WTC11 (cell line): ENCODE data around the gene SPOCK1. TPM values are rescaled to one million over a fixed set of nuclear protein-coding genes. Genes with fewer than 3 reads are reported as not detected.

ENCODE experiments used
- ATAC-seq: fragments of 200-7000 bp; cut with Tn5 transposase; 2 replicates; pipeline ENCODE4 v1.10.0; 2021; ENCODE audit warnings: mild to moderate bottlenecking, moderate library complexity
- CTCF ChIA-PET: fragments of 300-600 bp; sonication (Branson Sonifier 250); formaldehyde crosslinking; loops from one replicate; lab custom pipeline; 2021; ENCODE audit warnings: antibody characterized with exemption; lab: Charles Lee
- POLR2A ChIA-PET: fragments of 350-600 bp; sonication (Branson Sonifier 250); formaldehyde crosslinking; loops from one replicate; lab custom pipeline; 2021; ENCODE audit warnings: antibody characterized with exemption; lab: Charles Lee
- DNase-seq: peaks from one replicate; pipeline ENCODE4 v3.0.0; 2021; ENCODE audit warnings: low spot score
- H3K27ac Mint-ChIP-seq: 2 replicates; pipeline ENCODE4 v1.8.0; 2021; ENCODE audit warnings: mixed read lengths
- H3K27me3 Mint-ChIP-seq: 2 replicates; pipeline ENCODE4 v1.8.0; 2021; ENCODE audit warnings: low read depth, mild to moderate bottlenecking, moderate library complexity, mixed read lengths
- H3K36me3 Mint-ChIP-seq: 2 replicates; pipeline ENCODE4 v1.8.0; 2021; ENCODE audit warnings: mixed read lengths
- H3K4me1 Mint-ChIP-seq: 2 replicates; pipeline ENCODE4 v1.8.0; 2022; ENCODE audit warnings: mixed read lengths
- H3K4me3 Mint-ChIP-seq: 2 replicates; pipeline ENCODE4 v1.8.0; 2021; ENCODE audit warnings: mild to moderate bottlenecking, moderate library complexity, mixed read lengths
- H3K9me3 Mint-ChIP-seq: 2 replicates; pipeline ENCODE4 v1.8.0; 2021; ENCODE audit warnings: mixed read lengths
- ETV6 ChIP-seq: sonication (generic); formaldehyde crosslinking; IDR thresholded peaks from 2 replicates; pipeline ENCODE4 v1.8.1; 2022; ENCODE audit warnings: mild to moderate bottlenecking, missing genetic modification reagents
- FOXJ3 ChIP-seq: sonication (generic); formaldehyde crosslinking; IDR thresholded peaks from 2 replicates; pipeline ENCODE4 v1.9.0; 2021; ENCODE audit warnings: missing genetic modification reagents, mild to moderate bottlenecking, borderline replicate concordance
- FOXK1 ChIP-seq: sonication (generic); formaldehyde crosslinking; IDR thresholded peaks from 2 replicates; pipeline ENCODE4 v1.8.0; 2022; ENCODE audit warnings: mild to moderate bottlenecking, moderate library complexity, missing genetic modification reagents
- GABPB1 ChIP-seq: sonication (generic); formaldehyde crosslinking; IDR thresholded peaks from 2 replicates; pipeline ENCODE4 v1.8.1; 2023; ENCODE audit warnings: mild to moderate bottlenecking, missing genetic modification reagents
- GRHL2 ChIP-seq: fragments of 250-450 bp; sonication (Bioruptor Pico); IDR thresholded peaks from 2 replicates; pipeline ENCODE4 v1.8.0; 2022; ENCODE audit warnings: mild to moderate bottlenecking, moderate library complexity; ENCODE audit not compliant: insufficient replicate concordance, severe bottlenecking
- GTF2I ChIP-seq: fragments of 250-450 bp; sonication (Bioruptor Pico); conservative IDR thresholded peaks from 2 replicates; pipeline ENCODE4 v1.4.0; 2021; ENCODE audit warnings: mild to moderate bottlenecking
- NR1H2 ChIP-seq: sonication (generic); formaldehyde crosslinking; IDR thresholded peaks from 2 replicates; pipeline ENCODE4 v1.9.0; 2021; ENCODE audit warnings: mild to moderate bottlenecking, moderate library complexity, missing genetic modification reagents
- OVOL2 ChIP-seq: fragments of 250-450 bp; sonication (Bioruptor Pico); IDR thresholded peaks from 2 replicates; pipeline ENCODE4 v1.9.0; 2021; ENCODE audit warnings: mild to moderate bottlenecking, borderline replicate concordance
- ZBTB21 ChIP-seq: sonication (generic); formaldehyde crosslinking; IDR thresholded peaks from 2 replicates; pipeline ENCODE4 v1.8.1; 2023; ENCODE audit warnings: mild to moderate bottlenecking, missing genetic modification reagents, borderline replicate concordance
- ZNF396 ChIP-seq: fragments of 250-450 bp; sonication (Bioruptor Pico); IDR thresholded peaks from 2 replicates; pipeline ENCODE4 v1.8.0; 2021; ENCODE audit warnings: mild to moderate bottlenecking, moderate library complexity, borderline replicate concordance
- ZNF416 ChIP-seq: fragments of 250-450 bp; sonication (Bioruptor Pico); IDR thresholded peaks from 2 replicates; pipeline ENCODE4 v1.9.0; 2021; ENCODE audit warnings: mild to moderate bottlenecking, inconsistent platforms
- total RNA-seq: library from RNA; stranded (reverse); gene quantifications from 3 replicates; pipeline ENCODE4 v1.2.3, GENCODE V29; 2021
- TF ChIP-seq, protein P1 (sequence below): sonication (generic); formaldehyde crosslinking; IDR thresholded peaks from 2 replicates; pipeline ENCODE4 v1.8.1; 2023; ENCODE audit warnings: mild to moderate bottlenecking, missing genetic modification reagents, moderate library complexity
- TF ChIP-seq, protein P2 (sequence below): sonication (generic); formaldehyde crosslinking; IDR thresholded peaks from 2 replicates; pipeline ENCODE4 v1.8.1; 2023; ENCODE audit warnings: mild to moderate bottlenecking, missing genetic modification reagents
- TF ChIP-seq, protein P3 (sequence below): fragments of 250-450 bp; sonication (Bioruptor Pico); IDR thresholded peaks from 2 replicates; pipeline ENCODE4 v1.9.0; 2021; ENCODE audit warnings: moderate library complexity, mild to moderate bottlenecking, inconsistent platforms, borderline replicate concordance
- TF ChIP-seq, protein P4 (sequence below): sonication (generic); formaldehyde crosslinking; IDR thresholded peaks from 2 replicates; pipeline ENCODE4 v1.8.0; 2022; ENCODE audit warnings: mild to moderate bottlenecking, missing genetic modification reagents
- TF ChIP-seq, protein P5 (sequence below): sonication (generic); formaldehyde crosslinking; IDR thresholded peaks from 2 replicates; pipeline ENCODE4 v1.8.1; 2023; ENCODE audit warnings: mild to moderate bottlenecking, moderate library complexity, missing genetic modification reagents
- TF ChIP-seq, protein P6 (sequence below): fragments of 250-450 bp; sonication (Bioruptor Pico); IDR thresholded peaks from 2 replicates; pipeline ENCODE4 v1.9.0; 2021; ENCODE audit warnings: mild to moderate bottlenecking
- TF ChIP-seq, protein P7 (sequence below): sonication (generic); formaldehyde crosslinking; IDR thresholded peaks from 2 replicates; pipeline ENCODE4 v1.8.1; 2022; ENCODE audit warnings: low read depth, missing genetic modification reagents, borderline replicate concordance
- TF ChIP-seq, protein P8 (sequence below): fragments of 250-450 bp; sonication (Bioruptor Pico); IDR thresholded peaks from 2 replicates; pipeline ENCODE4 v1.8.0; 2021; ENCODE audit warnings: mild to moderate bottlenecking

Gene SPOCK1
- total RNA-seq, 1 experiment from 2014 or later: 15.2 TPM

DNA sequence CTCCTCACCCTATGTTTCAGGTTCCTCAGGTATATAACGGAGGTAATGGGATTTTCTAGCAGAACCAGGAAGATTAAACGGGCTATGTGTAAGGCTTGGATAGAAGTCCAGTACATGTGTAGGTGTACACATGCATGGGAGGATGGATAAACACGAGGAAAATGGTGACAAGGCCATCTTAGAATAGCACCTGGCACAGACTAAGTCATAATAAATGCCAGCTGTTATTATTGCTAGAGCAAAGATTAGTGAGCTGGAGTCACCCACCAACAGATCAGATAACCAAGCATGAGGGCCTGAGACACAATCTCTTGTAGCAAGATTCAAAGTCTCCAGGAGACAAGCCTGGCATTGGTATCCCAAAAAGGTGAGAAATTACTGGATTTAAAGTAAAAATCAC is 21.1 kb downstream of the SPOCK1 start (continued):
- TF ChIP-seq, protein P1, sequence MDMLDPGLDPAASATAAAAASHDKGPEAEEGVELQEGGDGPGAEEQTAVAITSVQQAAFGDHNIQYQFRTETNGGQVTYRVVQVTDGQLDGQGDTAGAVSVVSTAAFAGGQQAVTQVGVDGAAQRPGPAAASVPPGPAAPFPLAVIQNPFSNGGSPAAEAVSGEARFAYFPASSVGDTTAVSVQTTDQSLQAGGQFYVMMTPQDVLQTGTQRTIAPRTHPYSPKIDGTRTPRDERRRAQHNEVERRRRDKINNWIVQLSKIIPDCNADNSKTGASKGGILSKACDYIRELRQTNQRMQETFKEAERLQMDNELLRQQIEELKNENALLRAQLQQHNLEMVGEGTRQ (CRISPR knock-in tag): no peak
- TF ChIP-seq ZNF416: no peak
- no peak for TF ChIP-seq FOXJ3 (CRISPR knock-in tag)
- TF ChIP-seq, protein P2, sequence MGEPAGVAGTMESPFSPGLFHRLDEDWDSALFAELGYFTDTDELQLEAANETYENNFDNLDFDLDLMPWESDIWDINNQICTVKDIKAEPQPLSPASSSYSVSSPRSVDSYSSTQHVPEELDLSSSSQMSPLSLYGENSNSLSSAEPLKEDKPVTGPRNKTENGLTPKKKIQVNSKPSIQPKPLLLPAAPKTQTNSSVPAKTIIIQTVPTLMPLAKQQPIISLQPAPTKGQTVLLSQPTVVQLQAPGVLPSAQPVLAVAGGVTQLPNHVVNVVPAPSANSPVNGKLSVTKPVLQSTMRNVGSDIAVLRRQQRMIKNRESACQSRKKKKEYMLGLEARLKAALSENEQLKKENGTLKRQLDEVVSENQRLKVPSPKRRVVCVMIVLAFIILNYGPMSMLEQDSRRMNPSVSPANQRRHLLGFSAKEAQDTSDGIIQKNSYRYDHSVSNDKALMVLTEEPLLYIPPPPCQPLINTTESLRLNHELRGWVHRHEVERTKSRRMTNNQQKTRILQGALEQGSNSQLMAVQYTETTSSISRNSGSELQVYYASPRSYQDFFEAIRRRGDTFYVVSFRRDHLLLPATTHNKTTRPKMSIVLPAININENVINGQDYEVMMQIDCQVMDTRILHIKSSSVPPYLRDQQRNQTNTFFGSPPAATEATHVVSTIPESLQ (CRISPR knock-in tag): no peak
- no peak for TF ChIP-seq ZBTB21 (CRISPR knock-in tag)
- no peak for TF ChIP-seq ETV6 (CRISPR knock-in tag)

DNA sequence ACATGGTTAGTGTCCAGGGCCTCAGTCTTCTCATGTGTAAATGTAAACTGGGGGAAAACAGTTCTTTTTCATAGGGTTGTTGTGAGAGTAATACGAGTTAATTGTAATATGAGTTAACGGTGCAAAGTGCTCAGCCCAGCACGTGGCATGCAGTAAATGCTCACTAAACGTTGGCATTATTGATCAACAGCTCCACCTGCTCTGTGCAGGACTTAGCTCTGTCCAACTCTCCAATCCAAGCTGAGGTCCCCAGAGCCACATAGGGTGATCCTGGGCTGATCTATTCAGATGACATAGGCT is 28.3 kb downstream of the SPOCK1 start:
- Mint-ChIP-seq H3K9me3 (peaks cover 5% of the 10 kb centered on the region), H3K4me3 (no peak overlapping the region), H3K36me3 (no peaks in the 10 kb centered on the region), H3K27me3 (no peaks in the 10 kb centered on the region; the same call in 1 of the 2 replicates), H3K4me1 (no peaks in the 10 kb centered on the region), H3K27ac (no peak overlapping the region)
- ChIA-PET POLR2A (no interaction called here), CTCF (no interaction called here)
- TF ChIP-seq, protein P3, sequence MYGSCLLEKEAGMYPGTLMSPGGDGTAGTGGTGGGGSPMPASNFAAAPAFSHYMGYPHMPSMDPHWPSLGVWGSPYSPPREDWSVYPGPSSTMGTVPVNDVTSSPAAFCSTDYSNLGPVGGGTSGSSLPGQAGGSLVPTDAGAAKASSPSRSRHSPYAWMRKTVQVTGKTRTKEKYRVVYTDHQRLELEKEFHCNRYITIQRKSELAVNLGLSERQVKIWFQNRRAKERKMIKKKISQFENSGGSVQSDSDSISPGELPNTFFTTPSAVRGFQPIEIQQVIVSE (CRISPR knock-in tag): no peak
- TF ChIP-seq GTF2I (no peak), OVOL2 (no peak), FOXK1 (CRISPR knock-in tag) (no peak), ZNF396 (CRISPR knock-in tag) (no peak), NR1H2 (CRISPR knock-in tag) (no peak), GABPB1 (CRISPR knock-in tag) (no peak), GRHL2 (CRISPR knock-in tag) (no peak)
- TF ChIP-seq, protein P1 (CRISPR knock-in tag): no peak
- TF ChIP-seq, protein P4, sequence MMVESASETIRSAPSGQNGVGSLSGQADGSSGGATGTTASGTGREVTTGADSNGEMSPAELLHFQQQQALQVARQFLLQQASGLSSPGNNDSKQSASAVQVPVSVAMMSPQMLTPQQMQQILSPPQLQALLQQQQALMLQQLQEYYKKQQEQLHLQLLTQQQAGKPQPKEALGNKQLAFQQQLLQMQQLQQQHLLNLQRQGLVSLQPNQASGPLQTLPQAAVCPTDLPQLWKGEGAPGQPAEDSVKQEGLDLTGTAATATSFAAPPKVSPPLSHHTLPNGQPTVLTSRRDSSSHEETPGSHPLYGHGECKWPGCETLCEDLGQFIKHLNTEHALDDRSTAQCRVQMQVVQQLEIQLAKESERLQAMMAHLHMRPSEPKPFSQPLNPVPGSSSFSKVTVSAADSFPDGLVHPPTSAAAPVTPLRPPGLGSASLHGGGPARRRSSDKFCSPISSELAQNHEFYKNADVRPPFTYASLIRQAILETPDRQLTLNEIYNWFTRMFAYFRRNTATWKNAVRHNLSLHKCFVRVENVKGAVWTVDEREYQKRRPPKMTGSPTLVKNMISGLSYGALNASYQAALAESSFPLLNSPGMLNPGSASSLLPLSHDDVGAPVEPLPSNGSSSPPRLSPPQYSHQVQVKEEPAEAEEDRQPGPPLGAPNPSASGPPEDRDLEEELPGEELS: no peak
- TF ChIP-seq, protein P5, sequence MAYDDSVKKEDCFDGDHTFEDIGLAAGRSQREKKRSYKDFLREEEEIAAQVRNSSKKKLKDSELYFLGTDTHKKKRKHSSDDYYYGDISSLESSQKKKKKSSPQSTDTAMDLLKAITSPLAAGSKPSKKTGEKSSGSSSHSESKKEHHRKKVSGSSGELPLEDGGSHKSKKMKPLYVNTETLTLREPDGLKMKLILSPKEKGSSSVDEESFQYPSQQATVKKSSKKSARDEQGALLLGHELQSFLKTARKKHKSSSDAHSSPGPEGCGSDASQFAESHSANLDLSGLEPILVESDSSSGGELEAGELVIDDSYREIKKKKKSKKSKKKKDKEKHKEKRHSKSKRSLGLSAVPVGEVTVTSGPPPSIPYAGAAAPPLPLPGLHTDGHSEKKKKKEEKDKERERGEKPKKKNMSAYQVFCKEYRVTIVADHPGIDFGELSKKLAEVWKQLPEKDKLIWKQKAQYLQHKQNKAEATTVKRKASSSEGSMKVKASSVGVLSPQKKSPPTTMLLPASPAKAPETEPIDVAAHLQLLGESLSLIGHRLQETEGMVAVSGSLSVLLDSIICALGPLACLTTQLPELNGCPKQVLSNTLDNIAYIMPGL (CRISPR knock-in tag): no peak
- TF ChIP-seq, protein P6, sequence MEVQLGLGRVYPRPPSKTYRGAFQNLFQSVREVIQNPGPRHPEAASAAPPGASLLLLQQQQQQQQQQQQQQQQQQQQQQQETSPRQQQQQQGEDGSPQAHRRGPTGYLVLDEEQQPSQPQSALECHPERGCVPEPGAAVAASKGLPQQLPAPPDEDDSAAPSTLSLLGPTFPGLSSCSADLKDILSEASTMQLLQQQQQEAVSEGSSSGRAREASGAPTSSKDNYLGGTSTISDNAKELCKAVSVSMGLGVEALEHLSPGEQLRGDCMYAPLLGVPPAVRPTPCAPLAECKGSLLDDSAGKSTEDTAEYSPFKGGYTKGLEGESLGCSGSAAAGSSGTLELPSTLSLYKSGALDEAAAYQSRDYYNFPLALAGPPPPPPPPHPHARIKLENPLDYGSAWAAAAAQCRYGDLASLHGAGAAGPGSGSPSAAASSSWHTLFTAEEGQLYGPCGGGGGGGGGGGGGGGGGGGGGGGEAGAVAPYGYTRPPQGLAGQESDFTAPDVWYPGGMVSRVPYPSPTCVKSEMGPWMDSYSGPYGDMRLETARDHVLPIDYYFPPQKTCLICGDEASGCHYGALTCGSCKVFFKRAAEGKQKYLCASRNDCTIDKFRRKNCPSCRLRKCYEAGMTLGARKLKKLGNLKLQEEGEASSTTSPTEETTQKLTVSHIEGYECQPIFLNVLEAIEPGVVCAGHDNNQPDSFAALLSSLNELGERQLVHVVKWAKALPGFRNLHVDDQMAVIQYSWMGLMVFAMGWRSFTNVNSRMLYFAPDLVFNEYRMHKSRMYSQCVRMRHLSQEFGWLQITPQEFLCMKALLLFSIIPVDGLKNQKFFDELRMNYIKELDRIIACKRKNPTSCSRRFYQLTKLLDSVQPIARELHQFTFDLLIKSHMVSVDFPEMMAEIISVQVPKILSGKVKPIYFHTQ (CRISPR knock-in tag): no peak
- TF ChIP-seq, protein P7, sequence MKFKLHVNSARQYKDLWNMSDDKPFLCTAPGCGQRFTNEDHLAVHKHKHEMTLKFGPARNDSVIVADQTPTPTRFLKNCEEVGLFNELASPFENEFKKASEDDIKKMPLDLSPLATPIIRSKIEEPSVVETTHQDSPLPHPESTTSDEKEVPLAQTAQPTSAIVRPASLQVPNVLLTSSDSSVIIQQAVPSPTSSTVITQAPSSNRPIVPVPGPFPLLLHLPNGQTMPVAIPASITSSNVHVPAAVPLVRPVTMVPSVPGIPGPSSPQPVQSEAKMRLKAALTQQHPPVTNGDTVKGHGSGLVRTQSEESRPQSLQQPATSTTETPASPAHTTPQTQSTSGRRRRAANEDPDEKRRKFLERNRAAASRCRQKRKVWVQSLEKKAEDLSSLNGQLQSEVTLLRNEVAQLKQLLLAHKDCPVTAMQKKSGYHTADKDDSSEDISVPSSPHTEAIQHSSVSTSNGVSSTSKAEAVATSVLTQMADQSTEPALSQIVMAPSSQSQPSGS (CRISPR knock-in tag): no peak
- TF ChIP-seq, protein P8, sequence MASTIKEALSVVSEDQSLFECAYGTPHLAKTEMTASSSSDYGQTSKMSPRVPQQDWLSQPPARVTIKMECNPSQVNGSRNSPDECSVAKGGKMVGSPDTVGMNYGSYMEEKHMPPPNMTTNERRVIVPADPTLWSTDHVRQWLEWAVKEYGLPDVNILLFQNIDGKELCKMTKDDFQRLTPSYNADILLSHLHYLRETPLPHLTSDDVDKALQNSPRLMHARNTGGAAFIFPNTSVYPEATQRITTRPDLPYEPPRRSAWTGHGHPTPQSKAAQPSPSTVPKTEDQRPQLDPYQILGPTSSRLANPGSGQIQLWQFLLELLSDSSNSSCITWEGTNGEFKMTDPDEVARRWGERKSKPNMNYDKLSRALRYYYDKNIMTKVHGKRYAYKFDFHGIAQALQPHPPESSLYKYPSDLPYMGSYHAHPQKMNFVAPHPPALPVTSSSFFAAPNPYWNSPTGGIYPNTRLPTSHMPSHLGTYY (CRISPR knock-in tag): no peak
- ATAC-seq (no peak), DNase-seq (no peak)
